ENCODE data around the gene USP31.

DNA sequence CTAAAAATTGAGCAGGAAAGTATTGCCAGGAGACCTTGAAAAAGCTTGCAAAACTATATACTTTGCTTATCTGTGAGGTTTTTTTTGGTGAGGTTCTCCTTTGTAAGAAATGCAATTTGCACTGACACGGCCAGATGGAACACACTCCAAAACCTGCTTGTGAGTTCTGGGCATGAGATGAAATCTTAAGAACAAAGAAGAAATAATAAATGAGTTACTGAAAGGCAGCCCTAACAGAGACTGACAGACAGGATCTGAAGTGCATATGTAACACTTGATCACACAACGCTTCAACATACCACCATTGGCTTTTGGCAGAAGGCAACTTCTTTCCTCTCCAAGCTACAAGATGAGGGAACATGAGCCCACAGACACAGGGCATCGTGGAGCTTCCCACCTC is 82.6 kb downstream of the USP31 start:
- TF ChIP-seq, protein P1, sequence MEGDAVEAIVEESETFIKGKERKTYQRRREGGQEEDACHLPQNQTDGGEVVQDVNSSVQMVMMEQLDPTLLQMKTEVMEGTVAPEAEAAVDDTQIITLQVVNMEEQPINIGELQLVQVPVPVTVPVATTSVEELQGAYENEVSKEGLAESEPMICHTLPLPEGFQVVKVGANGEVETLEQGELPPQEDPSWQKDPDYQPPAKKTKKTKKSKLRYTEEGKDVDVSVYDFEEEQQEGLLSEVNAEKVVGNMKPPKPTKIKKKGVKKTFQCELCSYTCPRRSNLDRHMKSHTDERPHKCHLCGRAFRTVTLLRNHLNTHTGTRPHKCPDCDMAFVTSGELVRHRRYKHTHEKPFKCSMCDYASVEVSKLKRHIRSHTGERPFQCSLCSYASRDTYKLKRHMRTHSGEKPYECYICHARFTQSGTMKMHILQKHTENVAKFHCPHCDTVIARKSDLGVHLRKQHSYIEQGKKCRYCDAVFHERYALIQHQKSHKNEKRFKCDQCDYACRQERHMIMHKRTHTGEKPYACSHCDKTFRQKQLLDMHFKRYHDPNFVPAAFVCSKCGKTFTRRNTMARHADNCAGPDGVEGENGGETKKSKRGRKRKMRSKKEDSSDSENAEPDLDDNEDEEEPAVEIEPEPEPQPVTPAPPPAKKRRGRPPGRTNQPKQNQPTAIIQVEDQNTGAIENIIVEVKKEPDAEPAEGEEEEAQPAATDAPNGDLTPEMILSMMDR (IDR thresholded peaks at IDR 0.05) = no peak
- no peak for TF ChIP-seq POLR2A (IDR thresholded peaks at IDR 0.05)
- no peak for TF ChIP-seq POLR2AphosphoS5 (IDR thresholded peaks at IDR 0.05; ENCODE audit: insufficient read depth in 1 of 2, low read depth in 1 of 2)

Data from vagina (tissue), 2 donors.